SK-N-SH (cell line): ENCODE data around the gene CDK9. TPM values are rescaled to one million over a fixed set of nuclear protein-coding genes. Genes with fewer than 3 reads are reported as not detected.

Experiments
- CTCF ChIA-PET: fragments of 300-600, 350-600 bp; formaldehyde crosslinking; extraction: SDS; loops from one replicate; lab custom pipeline; 2021; lab: Yijun Ruan, JAX
- POLR2A ChIA-PET: fragments of 350-600 bp; sonication (Branson Sonifier 250); formaldehyde crosslinking; extraction: SDS; loops from one replicate; lab custom pipeline; 2020; ENCODE audit warnings: antibody characterized with exemption, inconsistent platforms; lab: Yijun Ruan, JAX
- DNase-seq: peaks from one replicate; pipeline ENCODE4 v3.0.0; 2012
- H2AFZ ChIP-seq: fragments of 200-600 bp; sonication (generic); 2 replicates; pipeline ENCODE4 v1.8.1; 2016; ENCODE audit warnings: antibody characterized with exemption, mild to moderate bottlenecking, low read depth
- H3F3A ChIP-seq: fragments of 200-600 bp; sonication (generic); replicated peaks from 2 replicates; pipeline ENCODE3; 2016; ENCODE audit warnings: antibody characterized with exemption, mild to moderate bottlenecking; ENCODE audit not compliant: insufficient read depth
- H3K27ac ChIP-seq, 2 experiments: fragments of 200-500 bp in 1 of 2; fragments of 200-600 bp in 1 of 2; sonication (Bioruptor generic) in 1 of 2; sonication (generic), shearing (Covaris generic) in 1 of 2; 2 replicates each; pipeline versions ENCODE4 v1.5.1 to v1.6.1; 2014 to 2016; ENCODE audit warnings: low read depth in 2 of 2, inconsistent platforms in 1 of 2, low read length in 1 of 2, mild to moderate bottlenecking in 1 of 2, mixed read lengths in 1 of 2
- H3K27me3 ChIP-seq: fragments of 200-600 bp; sonication (generic), shearing (Covaris generic); 2 replicates; pipeline ENCODE4 v1.6.1; 2016; ENCODE audit warnings: mixed run types; ENCODE audit not compliant: insufficient read depth
- H3K36me3 ChIP-seq, 2 experiments: fragments of 200-500 bp in 1 of 2; fragments of 200-600 bp in 1 of 2; sonication (Bioruptor generic) in 1 of 2; sonication (generic) in 1 of 2; replicated peaks in 1 of 2; 2 replicates each; pipeline versions ENCODE3 to v1.5.1; 2014 to 2016; ENCODE audit warnings: low read length in 1 of 2, mild to moderate bottlenecking in 1 of 2; ENCODE audit not compliant: insufficient read depth in 2 of 2, control insufficient read depth in 1 of 2
- H3K4me1 ChIP-seq, 2 experiments: fragments of 200-500 bp in 1 of 2; fragments of 200-600 bp in 1 of 2; sonication (Bioruptor generic) in 1 of 2; sonication (generic), shearing (Covaris generic) in 1 of 2; 2 replicates each; pipeline versions ENCODE4 v1.5.1 to v1.6.1; 2014 to 2016; ENCODE audit warnings: low read depth in 1 of 2, low read length in 1 of 2, mixed run types in 1 of 2; ENCODE audit not compliant: insufficient read depth in 2 of 2, control insufficient read depth in 1 of 2
- H3K4me2 ChIP-seq: fragments of 200-600 bp; sonication (generic), shearing (Covaris generic); 2 replicates; pipeline ENCODE4 v1.6.1; 2017; ENCODE audit warnings: mixed run types
- H3K4me3 ChIP-seq, 2 experiments: fragments of 200-500 bp in 1 of 2; fragments of 200-600 bp in 1 of 2; sonication (Bioruptor generic) in 1 of 2; sonication (generic), shearing (Covaris generic) in 1 of 2; 2 replicates each; pipeline versions ENCODE4 v1.5.1 to v1.8.1; 2014 to 2016; ENCODE audit warnings: low read depth in 2 of 2, inconsistent platforms in 1 of 2, low read length in 1 of 2, mild to moderate bottlenecking in 1 of 2, mixed read lengths in 1 of 2, moderate library complexity in 1 of 2
- H3K79me2 ChIP-seq: fragments of 200-600 bp; sonication (generic); 2 replicates; pipeline ENCODE4 v1.8.1; 2017; ENCODE audit warnings: mild to moderate bottlenecking; ENCODE audit not compliant: insufficient read depth
- H3K9ac ChIP-seq: fragments of 200-600 bp; sonication (generic); 2 replicates; pipeline ENCODE4 v1.6.1; 2017; ENCODE audit warnings: mixed run types
- H3K9me2 ChIP-seq: fragments of 200-600 bp; sonication (generic); 2 replicates; pipeline ENCODE4 v1.6.1; 2017; ENCODE audit warnings: mixed run types
- H3K9me3 ChIP-seq: fragments of 200-600 bp; sonication (generic); 2 replicates; pipeline ENCODE4 v1.6.1; 2017; ENCODE audit warnings: mixed run types, mild to moderate bottlenecking, moderate library complexity
- H4K20me1 ChIP-seq: fragments of 200-600 bp; sonication (generic); 2 replicates; pipeline ENCODE4 v1.6.1; 2017; ENCODE audit warnings: mild to moderate bottlenecking, mixed run types; ENCODE audit not compliant: insufficient read depth
- CHD2 ChIP-seq: fragments of 150-350 bp; IDR thresholded peaks from 2 replicates; pipeline ENCODE4 v1.6.1; 2018; ENCODE audit warnings: low read length; ENCODE audit not compliant: partially characterized antibody
- ELF1 ChIP-seq: IDR thresholded peaks from 2 replicates; pipeline ENCODE4 v1.4.0; 2012
- FOSL2 ChIP-seq: IDR thresholded peaks from 2 replicates; pipeline ENCODE4 v1.4.0; 2012; ENCODE audit warnings: low read depth, mild to moderate bottlenecking, moderate library complexity, borderline replicate concordance
- GABPA ChIP-seq: IDR thresholded peaks from 2 replicates; pipeline ENCODE4 v1.4.0; 2012; ENCODE audit warnings: low read depth, mild to moderate bottlenecking
- IRF3 ChIP-seq: fragments of 150-350 bp; IDR thresholded peaks from 2 replicates; pipeline ENCODE4 v1.6.1; 2016; ENCODE audit warnings: mild to moderate bottlenecking, low read depth, low read length
- MAX ChIP-seq: IDR thresholded peaks from 2 replicates; pipeline ENCODE4 v1.4.0; 2012; ENCODE audit warnings: low read depth
- POLR2AphosphoS5 ChIP-seq: IDR thresholded peaks from 2 replicates; pipeline ENCODE4 v1.6.1; 2012; ENCODE audit warnings: low read depth, low read length
- REST ChIP-seq: IDR thresholded peaks from 2 replicates; pipeline ENCODE4 v1.6.1; 2012; ENCODE audit warnings: mild to moderate bottlenecking, low read depth, low read length, moderate library complexity
- SIN3A ChIP-seq: IDR thresholded peaks from 2 replicates; pipeline ENCODE4 v1.6.1; 2012; ENCODE audit warnings: low read depth, mild to moderate bottlenecking, low read length, moderate library complexity, borderline replicate concordance
- SMC3 ChIP-seq: IDR thresholded peaks from 2 replicates; pipeline ENCODE4 v1.6.1; 2012; ENCODE audit warnings: low read depth, low read length, improper control_type of control experiment
- TEAD4 ChIP-seq: IDR thresholded peaks from 2 replicates; pipeline ENCODE4 v1.4.0; 2012; ENCODE audit warnings: mild to moderate bottlenecking, borderline replicate concordance; ENCODE audit not compliant: insufficient read depth
- USF1 ChIP-seq: IDR thresholded peaks from 2 replicates; pipeline ENCODE4 v1.4.0; 2012; ENCODE audit warnings: low read depth, borderline replicate concordance
- ZBTB33 ChIP-seq: IDR thresholded peaks from 2 replicates; pipeline ENCODE4 v1.4.0; 2012; ENCODE audit warnings: low read depth, borderline replicate concordance
- WGBS: methylation state at CpG from one replicate; pipeline ENCODE4 v1.1.6; 2017; ENCODE audit warnings: low lambda C conversion rate; 5-methylcytosine and 5-hydroxymethylcytosine counted together
- polyA plus RNA-seq, 3 experiments: library from polyadenylated mRNA; depleted of rRNA; stranded (reverse); fragments of >200 nt; gene quantifications; 2 replicates each; pipeline ENCODE4 v1.2.3, GENCODE V29; 2012

The CDK9 gene
- polyA plus RNA-seq, 1 of the 3 experiments (the other 2 are of a cell fraction): 82.7 TPM

- no peak overlapping the region for H3K4me2 ChIP-seq
- H3K9me2 ChIP-seq: no peaks in the 10 kb centered on the region
- H3K9me3 ChIP-seq: no peaks in the 10 kb centered on the region
- H3K4me3 ChIP-seq: no peak overlapping the region
- WGBS: 70% methylated on average over 8 of the region's 8 CpGs
- no peak for TF ChIP-seq IRF3
- TF ChIP-seq MAX: no peak
- TF ChIP-seq SMC3: no peak
- TF ChIP-seq SIN3A: no peak
- TF ChIP-seq CHD2: no peak
- no peak for TF ChIP-seq TEAD4
- TF ChIP-seq USF1: no peak
- TF ChIP-seq ZBTB33: no peak
- TF ChIP-seq REST: no peak
- TF ChIP-seq GABPA: no peak
- no peak for TF ChIP-seq POLR2AphosphoS5
- no peak for TF ChIP-seq ELF1
- no peak for TF ChIP-seq FOSL2
- no peak overlapping the region for H2AFZ ChIP-seq
- H3K4me1 ChIP-seq: peaks cover 0 to 6% of the 10 kb centered on the region in 2 experiments; a peak in 1 of 4 replicates
- H3F3A ChIP-seq: peaks cover 44% of the 10 kb centered on the region
- H3K9ac ChIP-seq: no peak overlapping the region
- peaks cover 24% of the 10 kb centered on the region; the same call in 1 of the 2 replicates for H4K20me1 ChIP-seq
- peaks cover 5% of the 10 kb centered on the region; the same call in 1 of the 2 replicates for H3K79me2 ChIP-seq
- ChIA-PET CTCF (interaction anchor here (1.1 to 3.2 kb wide), 2 partner anchors 61 to 74 kb away, joined by 4 to 13 read pairs; partner anchors contain the start of gene TOR2A), POLR2A (interaction anchor here (1.4 kb wide), 1 partner anchor 9 kb away, joined by 3 read pairs; no protein-coding TSS in a partner anchor)
- no peaks in the 10 kb centered on the region for H3K27me3 ChIP-seq
- no peak overlapping the region for H3K27ac ChIP-seq
- peaks cover 12 to 18% of the 10 kb centered on the region in 2 experiments for H3K36me3 ChIP-seq
- no peak for DNase-seq
Observed at GRCh38 chr9:127796225-127796813, 10.5 kb downstream of the CDK9 start.
